Colon (tissue), 2 donors: ENCODE data around the gene SP6.

ENCODE experiments used
- FAIRE-seq: peaks from 2 replicates; lab custom pipeline; 2012; peaks lifted over from hg19 to GRCh38; lab: Jason Lieb, UNC
- donor health status: control.
- donor health status: control.

The SP6 gene

DNA sequence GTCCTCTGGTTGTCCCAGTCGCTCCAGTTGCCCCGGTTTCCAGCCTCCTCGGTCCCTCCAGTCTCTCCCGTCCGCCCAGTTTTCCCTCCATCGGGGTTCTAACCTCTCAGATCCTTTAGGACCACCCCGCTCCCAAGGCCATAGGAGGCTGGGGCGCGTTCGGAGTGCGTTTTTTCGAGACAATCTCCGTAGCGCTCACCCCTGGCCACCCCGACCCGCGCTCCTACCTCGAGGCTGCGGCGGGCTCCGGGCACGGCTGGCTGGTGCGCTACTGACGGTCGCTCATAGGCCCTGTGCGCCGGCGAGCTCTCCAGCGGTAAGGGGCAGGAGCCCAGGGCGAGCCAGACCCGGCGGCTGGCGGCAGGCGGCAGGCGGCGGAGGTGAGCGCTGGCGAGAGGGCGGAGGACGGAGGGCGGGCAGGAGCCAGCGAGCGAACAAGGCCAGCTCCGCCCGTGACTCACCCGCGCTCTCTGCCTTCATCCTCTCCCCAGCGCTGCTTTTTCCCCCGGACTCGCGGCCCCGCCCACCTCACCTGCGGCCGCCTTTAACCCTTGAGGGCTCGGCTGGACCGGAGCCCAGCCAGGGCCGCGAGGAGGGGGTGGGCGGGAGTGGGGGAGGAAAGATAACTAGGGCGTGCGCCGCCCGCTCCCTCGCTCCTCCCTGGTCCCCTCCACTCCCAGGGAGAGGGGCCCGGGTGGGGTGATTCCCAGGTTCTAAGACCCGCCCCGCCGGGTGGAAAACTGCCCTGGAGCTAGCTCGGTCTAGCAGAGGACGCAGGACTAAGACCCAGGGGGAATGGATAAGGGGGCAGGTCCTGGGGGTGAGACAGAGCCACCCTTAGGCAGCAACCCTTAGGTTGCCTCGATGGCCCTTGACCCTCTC is at the start of gene SP6:
Gene SP6, minus strand, starts transcription at position 472 of the 882 bp plus-strand sequence. CDS start 2,734 bp downstream, outside the sequence.
- no peak for FAIRE-seq

DNA sequence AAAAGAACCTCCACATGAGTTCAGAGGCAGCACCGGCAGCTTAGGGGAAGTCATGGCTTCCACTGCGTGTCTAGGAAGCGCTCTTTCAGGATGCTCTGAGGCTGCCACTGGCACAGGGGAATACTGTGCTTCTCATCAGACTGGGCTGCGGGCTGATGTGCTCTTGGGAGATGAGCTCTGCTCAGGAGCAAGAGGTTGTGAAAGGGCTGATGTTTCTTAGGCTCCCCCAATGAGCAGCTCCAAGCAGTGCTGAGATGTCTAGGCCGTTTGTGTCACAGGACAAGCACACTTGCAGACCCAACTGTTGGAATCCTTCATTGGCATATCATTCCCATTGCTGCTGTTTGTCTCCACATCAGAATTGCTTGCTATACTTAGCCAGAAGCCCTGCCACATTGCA is 48.7 kb upstream of the SP6 start:
- no peak for FAIRE-seq

DNA sequence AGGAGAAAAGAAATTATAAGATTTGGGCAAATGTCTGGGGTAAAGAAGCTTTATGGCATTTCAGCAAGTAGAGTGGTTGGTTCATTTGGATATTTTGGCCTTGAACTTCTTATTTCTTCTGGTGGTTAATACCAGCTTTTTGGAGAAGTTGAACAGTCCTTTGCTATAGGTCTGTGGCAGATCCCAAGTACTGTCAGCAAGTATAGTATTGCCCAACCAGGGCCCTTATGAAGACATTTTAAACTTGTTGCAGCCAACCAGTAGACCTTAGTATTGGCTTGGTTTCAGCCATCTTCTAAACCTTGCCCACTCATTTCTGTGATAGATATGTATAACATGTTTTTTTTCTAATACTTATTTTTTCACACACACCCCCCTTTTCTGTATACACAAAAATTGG is 47.3 kb upstream of the SP6 start:
- FAIRE-seq = no peak

DNA sequence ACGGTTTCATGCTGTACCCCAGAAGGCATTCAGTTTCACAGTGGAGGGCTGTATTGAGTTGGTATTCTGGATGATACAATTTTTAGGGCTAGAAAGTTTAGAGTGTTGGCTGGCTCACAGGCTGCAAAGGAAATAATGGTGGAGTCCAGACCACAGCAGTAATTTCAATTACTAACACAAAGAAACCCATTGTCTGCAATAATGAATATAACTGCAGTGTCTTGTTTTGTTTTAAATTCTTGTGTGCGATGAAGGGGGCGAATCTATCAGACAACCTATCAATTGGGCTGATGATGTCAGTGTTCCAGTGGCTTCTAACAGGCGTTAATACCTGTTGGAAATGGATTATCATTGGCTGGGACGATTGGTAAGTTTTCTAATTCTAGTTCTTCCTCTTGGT is 46.6 kb upstream of the SP6 start:
- FAIRE-seq = no peak

DNA sequence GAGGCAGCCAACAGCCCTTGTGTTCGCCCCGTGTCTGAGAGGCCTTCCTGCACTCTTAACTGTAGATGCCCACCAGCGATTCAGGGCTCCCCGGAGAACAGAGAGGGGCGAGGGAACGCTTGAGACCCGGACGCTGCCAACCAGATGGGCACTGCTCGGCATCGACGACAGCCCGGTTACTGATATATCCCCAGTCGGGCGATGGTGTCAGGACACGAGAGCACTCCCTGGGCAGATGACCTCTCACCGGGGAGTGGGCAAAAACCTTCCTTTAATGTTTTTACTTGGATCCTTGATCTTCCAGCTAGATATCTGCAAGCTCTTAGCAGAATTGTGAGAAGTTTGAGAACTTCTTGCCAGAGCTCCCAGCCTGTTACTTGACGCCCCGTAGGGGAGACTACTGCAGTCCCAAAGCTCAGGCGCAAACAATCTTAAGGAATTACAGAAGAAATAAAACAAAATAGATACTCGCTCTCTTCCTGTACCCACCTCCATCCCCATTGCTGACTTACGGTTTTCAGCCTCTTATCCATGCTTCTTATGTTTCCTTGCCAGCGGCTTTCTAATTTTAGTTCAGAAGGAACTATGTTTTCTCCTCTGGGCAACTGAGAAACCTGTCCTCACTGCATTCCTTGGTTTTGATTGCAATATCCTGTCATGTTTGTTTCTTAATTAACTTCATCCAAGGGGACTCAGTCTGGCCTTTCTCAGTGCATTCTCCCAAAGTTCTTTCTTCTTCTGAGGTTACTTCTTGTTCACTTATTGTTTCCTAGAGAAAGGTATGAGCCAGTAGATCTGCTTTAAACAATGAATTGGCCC is 45.9 kb upstream of the SP6 start:
- FAIRE-seq = no peak

DNA sequence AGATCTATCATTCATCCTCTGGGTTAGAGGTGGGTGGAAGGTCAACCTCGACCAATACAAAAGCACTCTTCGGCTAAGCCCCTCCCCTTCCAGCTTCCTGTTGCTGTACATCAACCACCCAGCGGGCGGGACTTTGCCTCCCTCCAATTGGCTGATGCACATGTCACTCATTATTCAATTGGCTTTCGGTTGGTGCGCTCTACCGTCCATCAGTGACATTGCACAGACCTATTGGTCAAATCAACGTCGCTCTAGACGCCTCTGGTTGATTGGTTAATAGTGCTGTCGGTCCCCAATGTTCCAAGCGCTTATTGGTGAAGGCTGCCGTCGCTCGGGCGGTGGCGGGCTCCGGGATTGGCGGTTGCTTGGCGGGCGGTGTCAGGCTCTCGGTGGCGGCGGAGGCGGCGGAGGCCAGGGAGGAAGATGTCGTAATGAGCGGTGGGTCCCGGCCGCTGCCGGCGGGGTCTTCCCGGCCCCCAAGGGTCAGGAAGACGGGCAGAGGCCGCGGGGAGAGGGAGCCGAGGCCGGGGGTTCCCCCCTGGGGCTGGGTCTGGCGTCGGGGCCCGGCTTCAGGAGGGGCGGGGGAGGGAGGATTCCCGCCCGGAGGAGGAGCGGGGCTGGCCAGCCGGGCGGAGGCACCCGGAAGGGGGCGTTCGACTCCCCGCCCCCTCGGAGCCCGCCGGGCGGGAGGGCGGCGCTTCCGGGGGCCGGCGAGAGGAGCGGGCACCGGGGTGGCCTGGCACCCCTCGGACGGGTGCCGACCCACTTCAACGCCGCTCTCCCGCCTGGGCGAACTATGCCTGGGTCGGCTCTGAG is 45.1 kb upstream of the SP6 start, which contains the start of gene SP2:
Gene SP2, plus strand, starts transcription at position 381 of the 816 bp plus-strand sequence. Its CDS starts 51 bp downstream, at position 432.
- FAIRE-seq = peak; percentile 93

DNA sequence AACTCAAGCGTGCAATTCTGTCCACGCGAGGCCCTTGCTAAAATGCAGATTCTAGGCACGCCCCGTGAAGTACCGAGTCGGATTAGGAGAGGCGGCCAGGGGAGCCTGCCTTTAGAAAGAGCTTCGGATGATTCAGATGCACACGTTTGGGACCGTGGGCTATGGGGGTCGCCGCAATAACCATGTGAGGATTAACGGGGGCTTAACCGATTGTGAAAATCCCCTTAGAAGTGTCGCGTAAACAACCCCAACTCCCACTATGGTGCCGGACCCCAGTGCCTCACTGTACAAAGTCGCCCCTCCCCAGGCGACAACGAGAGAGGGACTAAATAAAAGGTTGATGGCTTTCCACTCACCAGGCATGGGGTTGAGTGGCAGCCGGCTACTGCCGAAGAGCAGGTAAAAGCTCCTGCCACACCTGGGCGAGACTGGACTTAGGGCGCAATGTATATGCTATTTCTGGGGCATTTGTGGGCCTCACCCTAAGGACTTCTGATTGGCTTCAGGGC is 44.4 kb upstream of the SP6 start:
- no peak for FAIRE-seq

DNA sequence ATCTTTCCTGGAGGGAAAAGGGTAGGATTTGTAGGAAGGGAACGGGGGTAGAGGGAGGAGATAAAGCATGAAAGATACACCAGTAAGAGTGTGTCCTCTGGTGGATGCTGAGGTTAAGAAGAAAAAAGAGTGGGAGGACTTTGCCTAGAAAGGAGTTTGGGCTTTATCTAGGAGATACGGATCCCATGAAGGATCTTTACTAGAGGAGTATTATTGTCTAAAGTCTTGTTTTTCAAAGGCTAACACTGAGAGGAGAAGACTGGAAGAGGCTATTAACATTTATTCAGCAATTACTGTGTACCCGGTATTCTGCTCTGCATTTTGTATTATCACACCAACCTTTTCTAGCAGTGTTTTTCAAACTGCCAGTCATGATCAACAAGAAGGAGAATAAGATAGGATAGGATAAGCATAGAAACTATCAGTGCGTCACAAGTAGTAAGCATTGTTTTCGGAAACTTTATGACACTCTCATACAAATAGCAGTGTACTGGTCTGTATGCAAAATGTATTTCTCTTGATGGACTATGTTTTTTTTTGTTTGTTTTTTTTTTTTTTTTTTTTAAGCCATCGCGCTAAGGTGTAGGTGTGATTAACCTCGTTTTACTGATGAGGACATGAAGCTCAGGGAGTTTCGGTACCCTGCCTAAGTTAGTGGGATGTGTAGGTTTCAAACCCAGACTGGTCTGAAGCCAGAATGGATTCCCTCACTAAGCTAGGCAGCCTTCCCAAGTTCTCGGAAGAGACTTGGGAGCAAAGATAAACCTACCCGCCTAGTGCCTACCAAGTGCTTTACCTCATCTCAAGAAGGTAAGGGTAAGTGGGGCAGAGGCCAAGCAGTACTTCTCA is 43.8 kb upstream of the SP6 start:
- FAIRE-seq = no peak

DNA sequence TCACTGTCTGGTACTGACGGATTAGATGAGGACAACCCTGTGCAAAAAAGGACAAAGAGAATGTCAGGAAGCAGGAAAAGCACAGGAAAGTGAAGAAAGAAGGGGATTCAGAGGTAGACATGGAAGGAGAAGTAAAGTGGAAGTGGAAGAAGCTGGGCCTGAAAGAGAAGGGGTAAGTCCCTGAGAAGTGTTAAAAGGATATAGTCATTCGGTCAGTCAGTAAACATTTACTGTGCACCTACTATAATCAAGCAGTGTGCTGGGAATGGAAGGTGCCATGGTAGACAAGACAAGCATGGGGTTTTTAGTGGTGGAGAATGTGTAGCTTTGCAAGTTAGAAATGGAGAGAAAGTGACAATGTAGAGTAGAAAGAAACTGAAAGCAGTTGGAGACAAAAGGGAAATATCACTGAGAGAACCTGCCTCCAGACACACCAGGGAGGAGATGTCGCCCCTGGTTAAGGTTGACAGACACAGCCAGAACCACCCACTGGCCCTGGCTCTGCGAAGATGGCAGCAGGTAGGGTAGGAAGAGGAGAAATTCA is 40.7 kb upstream of the SP6 start:
- no peak for FAIRE-seq

DNA sequence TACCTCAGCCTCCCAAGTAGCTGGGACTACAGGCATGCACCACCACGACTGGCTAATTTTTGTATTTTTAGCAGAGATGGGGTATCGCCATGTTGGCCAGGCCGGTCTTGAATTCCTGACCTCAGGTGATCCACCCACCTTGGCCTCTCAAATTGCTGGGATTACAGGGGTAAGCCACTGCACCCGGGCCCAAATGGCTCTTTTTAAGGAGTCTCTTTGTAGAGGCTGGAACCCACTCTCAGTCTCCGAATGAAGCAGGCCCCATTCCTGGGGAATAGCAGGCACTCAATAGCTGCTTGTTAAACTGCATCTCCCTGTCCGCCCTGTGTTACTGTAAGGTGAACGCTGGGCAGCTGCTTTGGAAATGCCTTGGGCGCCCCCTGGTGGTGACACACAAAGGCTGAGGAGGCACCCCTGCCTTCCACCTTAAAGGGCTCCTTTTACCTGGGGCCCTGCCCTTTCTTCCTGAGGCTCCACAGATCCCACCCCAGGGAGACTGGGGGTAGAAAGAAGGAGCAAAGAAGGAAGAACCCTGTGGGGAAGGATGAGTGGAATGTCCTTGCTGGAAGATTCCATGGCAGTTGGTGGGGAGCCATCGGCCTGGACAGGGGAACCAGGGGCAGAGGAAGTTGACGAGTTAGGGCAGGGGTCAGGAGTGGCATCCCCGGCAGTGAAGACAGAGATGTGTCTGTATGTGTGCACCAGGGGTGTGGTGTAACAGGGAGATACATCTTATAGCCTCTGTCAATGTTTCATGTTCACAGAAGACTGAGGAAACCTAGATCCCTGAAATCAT is 39.0 kb upstream of the SP6 start:
- FAIRE-seq = no peak

DNA sequence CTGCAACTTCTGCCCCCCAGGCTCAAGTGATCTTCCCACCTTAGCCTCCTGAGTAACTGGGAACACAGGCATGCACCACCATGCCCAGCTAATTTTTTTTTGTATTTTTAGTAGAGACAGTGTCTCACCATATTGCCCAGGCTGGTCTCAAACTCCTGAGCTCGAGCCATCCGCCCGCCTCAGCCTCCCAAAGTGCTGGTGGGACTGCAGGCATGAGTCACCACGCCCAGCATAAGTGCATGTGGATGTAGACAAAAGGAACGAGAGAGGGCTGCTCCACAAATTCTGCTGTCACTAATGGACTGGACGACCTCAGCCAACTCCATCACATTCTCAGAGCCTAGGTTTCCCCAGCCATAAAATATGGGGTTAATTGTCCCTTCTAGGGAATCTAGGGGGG is 37.3 kb upstream of the SP6 start:
- FAIRE-seq = no peak

DNA sequence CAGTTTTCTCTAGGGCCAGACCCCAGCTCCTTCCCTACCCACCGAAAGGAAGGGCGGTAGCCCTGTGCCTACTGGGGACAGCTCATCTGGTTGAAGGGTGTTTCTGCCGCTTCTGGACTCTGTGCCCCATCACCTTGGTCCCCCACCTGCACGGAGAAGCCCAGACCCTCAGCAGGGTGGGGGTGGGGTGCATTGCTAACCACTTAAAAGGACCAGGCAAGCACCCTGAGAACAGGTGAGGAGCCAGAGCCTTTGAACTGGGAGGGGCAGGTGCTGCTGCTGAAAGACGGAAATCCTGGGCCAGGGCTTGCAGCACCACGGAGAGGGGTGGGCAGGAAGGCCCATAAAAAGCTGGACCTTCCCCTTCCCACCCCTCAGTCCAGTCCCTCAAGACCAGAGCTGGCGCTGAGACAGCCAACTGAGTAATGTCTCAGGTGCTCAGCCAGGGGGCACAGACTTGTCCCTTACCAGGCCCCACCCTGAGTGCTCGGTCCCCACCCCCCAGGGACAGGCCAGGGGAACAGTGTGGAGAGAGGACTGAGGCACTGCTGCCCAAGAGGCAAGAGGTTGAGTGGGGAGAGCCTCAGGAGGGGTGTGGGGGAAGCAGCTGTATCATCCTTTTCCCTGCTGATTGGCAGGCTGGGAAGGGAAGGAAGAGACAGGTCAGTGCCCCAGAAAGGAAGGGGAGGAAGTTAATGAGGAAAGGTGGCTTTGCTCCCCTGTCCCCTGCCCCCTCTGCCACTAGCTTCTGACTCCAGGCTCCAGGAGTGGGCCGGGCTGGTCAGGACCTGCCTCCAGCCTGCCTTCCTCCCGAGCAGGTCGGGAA is 34.2 kb upstream of the SP6 start:
- no peak for FAIRE-seq

DNA sequence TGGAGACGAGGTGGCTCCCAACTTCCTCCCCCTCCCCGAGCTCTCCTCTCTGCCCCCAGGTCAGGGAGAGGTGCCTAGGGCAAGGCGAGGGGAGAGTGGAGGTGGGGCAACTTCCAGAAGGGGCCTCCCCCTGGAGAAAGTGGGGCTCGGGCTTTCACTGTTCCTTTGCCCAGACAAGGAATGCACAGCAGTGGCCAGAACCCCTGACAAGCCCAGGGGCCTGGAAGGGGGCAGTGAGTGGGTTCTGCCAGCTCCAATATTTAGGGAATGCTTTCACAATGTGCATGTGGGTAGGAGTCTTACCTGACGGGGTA is 33.4 kb upstream of the SP6 start:
- FAIRE-seq = no peak

DNA sequence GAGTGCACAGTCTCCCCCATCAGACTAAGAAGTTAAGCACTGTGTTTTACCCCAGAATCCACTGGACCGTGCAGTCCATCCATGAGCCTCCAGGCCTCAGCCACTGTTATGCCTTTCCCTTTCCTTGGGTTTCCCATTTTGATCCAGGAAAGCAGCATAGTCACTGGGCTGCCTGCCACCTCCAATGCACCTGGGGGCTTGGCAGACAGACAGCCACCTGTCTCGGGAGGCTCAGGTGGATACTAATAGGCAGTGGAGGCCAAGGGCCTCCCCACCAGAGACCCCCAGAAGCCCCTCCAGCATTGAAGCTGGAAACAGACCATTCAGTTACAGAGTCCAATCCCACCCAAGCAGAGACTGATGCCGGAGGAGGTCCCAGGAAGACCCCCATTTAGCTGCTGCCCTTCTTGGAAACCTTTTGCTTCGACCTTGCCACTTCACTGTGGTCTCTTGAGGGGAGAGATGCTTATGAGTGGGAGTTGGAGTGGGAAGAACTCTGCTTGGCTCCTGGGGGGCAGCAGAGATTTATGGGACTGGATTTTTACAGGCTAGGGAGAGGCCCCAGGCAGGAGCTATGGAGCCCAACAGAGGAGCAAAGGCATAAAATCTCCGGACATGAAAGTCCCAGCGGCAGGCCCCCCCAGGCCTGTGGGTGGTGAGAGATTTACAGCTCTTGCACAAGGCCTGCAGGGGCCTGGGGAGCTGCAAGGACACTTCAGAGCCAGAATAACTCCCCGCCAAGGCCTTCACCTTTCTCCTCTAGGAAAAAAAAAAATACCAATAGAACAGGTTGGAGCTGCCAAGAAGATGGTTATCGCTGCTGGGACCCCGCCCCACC is 32.8 kb upstream of the SP6 start:
- FAIRE-seq = no peak

DNA sequence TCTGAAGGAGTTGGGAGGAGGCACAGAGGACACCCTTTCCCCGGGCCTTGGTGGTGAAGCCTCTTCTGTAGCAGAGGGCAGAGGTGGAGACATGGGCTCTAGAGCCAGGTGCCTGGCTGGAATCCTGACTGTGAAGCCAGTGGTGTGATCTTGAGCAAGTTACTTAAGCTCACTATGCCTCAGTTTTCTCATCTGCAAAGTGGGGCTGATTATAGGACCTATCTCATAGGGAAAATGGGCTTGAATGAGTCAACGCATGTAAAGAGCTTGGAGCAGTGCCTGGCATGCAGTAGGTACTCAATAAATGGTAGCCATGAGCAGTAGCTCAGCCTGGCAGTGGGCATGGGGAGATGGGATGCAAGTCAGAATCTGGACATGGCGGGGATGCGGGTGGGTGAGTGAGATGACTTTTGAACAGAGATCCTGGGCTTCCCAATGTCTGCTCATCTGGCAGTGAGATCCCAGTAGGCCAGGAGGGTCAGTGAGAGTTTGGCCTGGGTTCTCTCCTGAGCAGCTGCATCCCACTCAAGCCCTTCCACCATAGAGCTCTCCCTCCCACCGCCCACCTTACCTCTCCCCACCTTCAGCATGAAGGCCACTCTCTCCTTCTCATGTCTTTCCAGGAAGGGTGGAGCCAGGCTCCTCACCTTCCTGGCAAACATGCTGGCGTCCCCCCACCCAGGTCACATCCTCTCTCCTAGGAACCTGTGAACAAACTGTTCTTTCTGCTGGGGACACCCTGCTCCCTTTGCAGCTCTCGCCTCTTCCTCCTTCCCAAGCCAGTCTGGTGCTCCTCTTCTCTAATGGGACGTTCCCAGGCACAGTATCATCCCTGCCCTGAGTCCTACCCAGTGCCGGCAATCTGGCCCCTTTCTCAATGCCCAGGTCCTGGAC is 32.0 kb upstream of the SP6 start:
- FAIRE-seq = no peak

DNA sequence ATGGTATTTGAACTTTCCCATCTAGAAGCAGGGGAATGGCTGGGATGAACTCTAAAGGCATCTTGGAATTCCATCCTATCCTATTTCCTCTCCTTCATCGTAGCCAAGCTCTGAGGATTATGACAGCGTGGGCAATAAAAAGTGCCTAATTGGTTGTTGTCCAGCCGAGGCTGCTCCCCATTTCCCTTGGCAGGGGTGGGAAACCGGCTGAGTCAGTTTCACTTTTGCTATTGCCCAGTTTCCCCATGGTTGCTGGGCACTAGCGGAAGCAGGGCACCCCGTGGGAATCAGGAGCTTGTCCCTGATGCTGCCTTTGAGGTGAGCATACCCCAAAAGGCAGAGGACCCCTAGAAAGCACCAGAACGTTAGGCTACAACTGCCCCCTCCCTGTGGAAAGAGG is 31.3 kb upstream of the SP6 start:
- FAIRE-seq = no peak

DNA sequence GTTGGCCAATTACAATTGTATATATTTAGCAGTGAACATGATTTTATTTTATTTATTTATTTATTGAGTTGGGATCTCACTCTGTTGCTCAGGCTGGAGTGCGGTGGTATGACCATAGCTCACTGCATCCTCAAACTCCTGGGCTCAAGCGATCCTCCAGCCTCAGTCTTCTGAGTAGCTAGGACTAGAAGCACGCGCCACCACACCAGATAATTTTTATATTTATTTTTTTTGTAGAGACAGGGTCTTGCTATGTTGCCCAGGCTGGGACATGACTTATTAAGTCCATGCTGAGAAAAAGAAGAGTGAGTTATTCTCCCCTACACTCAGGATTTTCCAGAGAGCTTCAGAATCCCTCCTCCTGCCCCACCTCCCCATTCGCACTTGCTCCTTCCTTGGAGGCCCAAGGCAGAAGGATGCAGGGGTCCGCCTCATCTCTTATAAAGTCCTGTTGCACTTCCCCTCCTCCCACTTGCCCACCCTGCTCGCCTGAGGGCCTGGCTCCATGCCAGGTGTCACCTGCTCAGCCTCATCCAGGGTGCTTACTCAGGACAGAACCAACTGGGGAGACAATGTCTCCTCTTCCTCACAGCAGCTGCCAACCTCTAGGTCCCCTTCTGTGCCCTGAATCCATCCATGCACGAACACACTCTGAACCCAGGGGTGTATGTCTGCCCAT is 29.0 kb upstream of the SP6 start:
- no peak for FAIRE-seq
